RWPE1 (cell line): ENCODE measurements around the gene CHAC1.
"Not testable (repeated sequence)": the region's sequence is repeated elsewhere in the genome, so short reads cannot be mapped to it uniquely, and the experiment has no call there.

ENCODE experiments used
- CTCF ChIA-PET: fragments of 350-600 bp; sonication (Branson Sonifier 250); formaldehyde crosslinking; extraction: SDS; loops from one replicate; lab custom pipeline; 2021; lab: Yijun Ruan, JAX
- POLR2A ChIA-PET: fragments of 400-600 bp; formaldehyde crosslinking; extraction: SDS; loops from one replicate; lab custom pipeline; 2020; ENCODE audit warnings: antibody characterized with exemption; ENCODE audit not compliant: low non-redundant PET; lab: Yijun Ruan, JAX
- DNase-seq: peaks from one replicate; pipeline ENCODE4 v3.0.0; 2012; ENCODE audit warnings: low spot score
- H3K27ac ChIP-seq: fragments of 450-650 bp; 2 replicates; pipeline ENCODE4 v1.5.1; 2017
- TF ChIP-seq, protein P1 (sequence below): fragments of 450-650 bp; conservative IDR thresholded peaks from 2 replicates; pipeline ENCODE4 v1.5.1; 2017; ENCODE audit warnings: low read depth, mild to moderate bottlenecking

Gene CHAC1

DNA sequence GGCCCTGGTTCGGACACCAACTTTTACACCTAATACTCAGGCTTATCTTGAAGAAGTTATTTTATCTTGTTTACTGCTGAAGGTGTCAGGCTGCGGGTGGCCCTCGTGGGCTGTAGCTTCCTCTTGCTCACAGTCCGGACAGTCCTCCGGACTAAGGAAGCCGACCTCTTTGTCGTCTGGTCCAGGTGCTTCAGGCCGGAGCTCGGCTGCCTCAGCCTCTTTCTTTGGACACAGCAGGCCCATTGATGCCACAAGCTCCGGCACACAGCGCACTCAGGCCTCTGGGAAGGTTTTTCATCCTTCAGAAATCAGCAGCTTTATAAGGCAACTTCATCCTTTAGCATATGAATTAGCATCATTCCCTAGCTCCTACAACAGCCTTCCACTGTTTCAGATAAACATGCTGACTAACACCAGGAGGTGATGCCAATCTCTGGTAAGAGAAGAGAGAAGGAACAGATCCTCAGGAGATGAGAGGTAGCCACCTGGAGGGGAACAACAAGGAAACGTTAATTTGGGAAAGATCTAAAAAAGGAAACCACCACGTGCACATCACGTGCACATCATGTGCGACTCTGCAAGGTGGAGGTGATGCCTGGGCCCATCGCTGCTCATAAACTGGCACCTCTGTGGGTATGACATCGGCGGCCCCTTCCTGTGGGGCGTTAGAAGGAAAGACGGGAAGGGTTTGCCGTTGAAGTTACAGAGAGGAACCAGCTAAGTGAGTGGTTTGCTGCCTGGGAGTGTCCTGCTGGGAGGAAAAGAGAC, 4.4 kb upstream of the CHAC1 start:
- H3K27ac ChIP-seq, result no peak overlapping the region
- CTCF ChIA-PET, result interaction anchor here (0.7 kb wide), 1 partner anchor 545 kb away, joined by 3 read pairs; no protein-coding TSS in a partner anchor
- POLR2A ChIA-PET, result no interaction called here
- DNase-seq, result no peak
- TF ChIP-seq, protein P1, sequence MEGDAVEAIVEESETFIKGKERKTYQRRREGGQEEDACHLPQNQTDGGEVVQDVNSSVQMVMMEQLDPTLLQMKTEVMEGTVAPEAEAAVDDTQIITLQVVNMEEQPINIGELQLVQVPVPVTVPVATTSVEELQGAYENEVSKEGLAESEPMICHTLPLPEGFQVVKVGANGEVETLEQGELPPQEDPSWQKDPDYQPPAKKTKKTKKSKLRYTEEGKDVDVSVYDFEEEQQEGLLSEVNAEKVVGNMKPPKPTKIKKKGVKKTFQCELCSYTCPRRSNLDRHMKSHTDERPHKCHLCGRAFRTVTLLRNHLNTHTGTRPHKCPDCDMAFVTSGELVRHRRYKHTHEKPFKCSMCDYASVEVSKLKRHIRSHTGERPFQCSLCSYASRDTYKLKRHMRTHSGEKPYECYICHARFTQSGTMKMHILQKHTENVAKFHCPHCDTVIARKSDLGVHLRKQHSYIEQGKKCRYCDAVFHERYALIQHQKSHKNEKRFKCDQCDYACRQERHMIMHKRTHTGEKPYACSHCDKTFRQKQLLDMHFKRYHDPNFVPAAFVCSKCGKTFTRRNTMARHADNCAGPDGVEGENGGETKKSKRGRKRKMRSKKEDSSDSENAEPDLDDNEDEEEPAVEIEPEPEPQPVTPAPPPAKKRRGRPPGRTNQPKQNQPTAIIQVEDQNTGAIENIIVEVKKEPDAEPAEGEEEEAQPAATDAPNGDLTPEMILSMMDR, result no peak

DNA sequence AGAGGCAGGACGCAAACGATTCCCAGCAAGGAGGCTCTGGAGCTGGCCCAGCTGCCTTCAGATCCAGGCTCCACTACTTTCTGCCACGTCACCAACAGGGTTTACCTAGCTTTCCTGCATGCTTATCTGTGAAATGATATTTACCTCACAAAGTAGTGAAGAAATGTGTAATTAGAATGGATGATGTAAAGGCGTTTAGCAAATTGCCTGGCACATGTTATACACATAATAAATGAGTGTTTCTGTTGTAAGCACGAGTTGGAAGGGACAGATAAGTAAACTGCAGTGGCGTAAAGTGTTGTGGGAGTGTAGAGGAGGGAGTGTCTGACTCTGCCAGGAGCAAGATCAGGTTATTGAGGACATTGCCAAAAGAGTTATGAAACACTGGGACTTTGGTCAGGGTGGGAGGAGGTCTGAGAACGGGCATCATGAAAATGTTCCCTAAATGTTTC, 3.5 kb upstream of the CHAC1 start:
- ChIA-PET CTCF (no interaction called here), POLR2A (no interaction called here)
- no peak for DNase-seq
- peak overlapping the region; percentile 19; the same call in 1 of the 2 replicates for H3K27ac ChIP-seq
- TF ChIP-seq, protein P1, result no peak

DNA sequence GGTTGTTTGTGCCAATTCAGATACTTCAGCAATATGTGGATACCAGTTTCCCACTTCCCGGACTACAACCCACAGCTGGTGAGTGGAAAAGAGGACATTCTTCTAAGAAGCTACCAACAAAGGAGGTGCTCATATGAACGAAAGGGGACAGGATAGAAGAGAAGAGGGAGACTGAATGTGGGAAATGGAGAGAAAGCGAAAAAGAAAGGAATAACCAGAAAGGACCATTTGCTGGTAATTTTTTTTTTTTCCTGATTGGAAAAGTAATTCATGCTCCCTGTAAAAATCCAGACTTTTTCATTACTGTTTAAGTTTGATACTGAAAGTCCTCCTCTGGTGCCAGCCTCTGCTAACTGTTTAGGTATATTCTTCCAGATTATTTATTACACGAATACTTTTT, 1.5 kb upstream of the CHAC1 start:
- TF ChIP-seq, protein P1, result no peak
- ChIA-PET POLR2A (no interaction called here), CTCF (interaction anchor here (0.6 to 5.8 kb wide), 7 partner anchors 10 to 67 kb away, joined by 3 to 30 read pairs (median 5); no protein-coding TSS in a partner anchor)
- DNase-seq, result no peak
- H3K27ac ChIP-seq, result no peak overlapping the region

DNA sequence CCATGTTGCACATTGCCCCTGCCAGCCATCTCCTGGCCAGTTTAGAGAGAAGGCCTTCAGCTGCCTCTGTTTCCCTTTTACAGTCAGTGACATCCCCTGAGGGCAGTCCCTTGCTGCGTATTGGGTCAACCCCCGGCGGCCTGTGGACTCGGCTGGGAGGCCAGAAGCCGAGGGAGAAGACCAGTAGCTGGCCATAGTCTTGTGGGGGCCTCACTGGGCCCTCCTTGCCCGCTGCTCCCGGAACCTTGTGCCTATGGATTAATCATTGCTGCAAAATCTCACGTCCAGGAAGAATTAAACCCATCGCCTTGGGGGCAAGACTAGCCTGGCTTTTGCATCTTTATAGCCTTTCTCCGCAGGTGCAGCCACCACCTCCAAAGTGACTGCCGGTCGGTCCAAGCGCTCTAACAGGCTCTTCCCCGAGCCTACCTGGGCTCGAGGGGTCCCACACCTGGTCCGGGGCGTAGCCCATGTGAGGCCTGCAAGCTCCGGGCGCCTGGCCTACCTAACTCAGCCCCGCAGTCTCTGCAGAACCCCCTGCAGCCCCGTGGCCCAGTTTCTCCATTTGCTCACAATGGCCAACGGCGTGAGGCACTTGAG, 870 bp upstream of the CHAC1 start:
- CTCF ChIA-PET, result interaction anchor here (0.6 to 5.8 kb wide), 6 partner anchors 11 to 66 kb away, joined by 4 to 30 read pairs (median 5); no protein-coding TSS in a partner anchor
- POLR2A ChIA-PET, result interaction anchor here (0.6 to 1.1 kb wide), 2 partner anchors 10 to 12 kb away, joined by 3 read pairs; no protein-coding TSS in a partner anchor
- TF ChIP-seq, protein P1, result no peak
- H3K27ac ChIP-seq, result peak overlapping the region; percentile 84
- no peak for DNase-seq

DNA sequence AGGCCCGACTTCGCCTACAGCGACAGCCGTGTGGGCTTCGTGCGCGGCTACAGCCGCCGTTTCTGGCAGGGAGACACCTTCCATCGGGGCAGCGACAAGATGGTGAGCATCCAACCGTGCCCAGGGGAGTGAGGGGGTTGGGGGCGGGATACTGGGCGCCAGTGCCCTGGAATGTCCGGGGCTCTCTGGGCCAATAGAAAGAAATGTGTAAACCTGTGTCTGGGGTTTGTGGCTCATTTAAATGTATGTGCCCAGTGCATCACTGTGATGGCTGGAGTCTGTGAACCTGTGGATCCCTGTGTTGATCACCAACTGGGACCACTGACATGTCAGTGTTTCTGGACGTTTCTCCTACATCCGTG, 423 bp downstream of the CHAC1 start:
- CTCF ChIA-PET, result interaction anchor here (0.5 to 5.8 kb wide), 4 partner anchors 12 to 49 kb away, joined by 3 to 30 read pairs (median 5); no protein-coding TSS in a partner anchor
- DNase-seq, result no peak
- TF ChIP-seq, protein P1, result no peak
- POLR2A ChIA-PET, result interaction anchor here (0.6 to 1.1 kb wide), 2 partner anchors 12 to 244 kb away, joined by 3 to 5 read pairs; no protein-coding TSS in a partner anchor
- H3K27ac ChIP-seq, result peak overlapping the region; percentile 84

DNA sequence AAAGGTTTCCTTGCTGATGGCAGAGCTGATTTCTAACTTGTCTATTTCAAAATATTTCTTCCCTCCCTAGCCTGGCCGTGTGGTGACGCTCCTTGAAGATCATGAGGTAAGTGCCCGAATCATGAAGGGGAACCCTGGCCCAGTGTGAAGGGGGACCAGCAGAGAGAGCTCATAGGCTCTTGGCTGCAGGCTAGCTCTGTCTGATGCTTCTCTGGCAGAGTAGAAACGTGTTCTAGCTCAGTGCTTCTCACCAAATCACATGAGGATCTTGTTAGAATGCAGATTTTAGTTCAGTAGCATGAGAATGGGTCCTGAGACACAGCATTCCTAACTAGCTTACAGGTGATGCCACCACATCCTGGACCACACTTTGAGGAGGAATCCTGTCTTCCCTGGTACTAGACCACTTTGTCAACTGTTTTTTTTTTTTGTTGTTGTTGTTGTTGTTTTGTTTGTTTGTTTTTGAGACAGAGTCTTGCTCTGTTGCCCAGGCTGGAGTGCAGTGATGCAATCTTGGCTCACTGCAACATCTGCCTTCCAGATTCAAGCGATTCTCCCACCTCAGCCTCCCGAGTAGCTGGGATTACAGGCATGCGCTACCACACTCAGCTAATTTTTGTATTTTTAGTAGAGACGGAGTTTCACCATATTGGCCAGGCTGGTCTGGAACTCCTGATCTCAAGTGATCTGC, 1.0 kb downstream of the CHAC1 start:
- H3K27ac ChIP-seq, result peak overlapping the region; percentile 84
- POLR2A ChIA-PET, result interaction anchor here (0.6 to 1.1 kb wide), 2 partner anchors 13 to 15 kb away, joined by 5 to 8 read pairs; no protein-coding TSS in a partner anchor
- not testable (repeated sequence) for DNase-seq
- CTCF ChIA-PET, result interaction anchor here (0.5 to 5.8 kb wide), 5 partner anchors 13 to 60 kb away, joined by 3 to 30 read pairs (median 4); partner anchors contain the start of gene VPS18
